Measurements from ENCODE around the gene MAGI1. TPM values are rescaled to one million over a fixed set of nuclear protein-coding genes. Genes with fewer than 3 reads are reported as not detected.
"Not testable (repeated sequence)": the region's sequence is repeated elsewhere in the genome, so short reads cannot be mapped to it uniquely, and the experiment has no call there.

The MAGI1 gene
- polyA plus RNA-seq, 3 donors = not detected

DNA sequence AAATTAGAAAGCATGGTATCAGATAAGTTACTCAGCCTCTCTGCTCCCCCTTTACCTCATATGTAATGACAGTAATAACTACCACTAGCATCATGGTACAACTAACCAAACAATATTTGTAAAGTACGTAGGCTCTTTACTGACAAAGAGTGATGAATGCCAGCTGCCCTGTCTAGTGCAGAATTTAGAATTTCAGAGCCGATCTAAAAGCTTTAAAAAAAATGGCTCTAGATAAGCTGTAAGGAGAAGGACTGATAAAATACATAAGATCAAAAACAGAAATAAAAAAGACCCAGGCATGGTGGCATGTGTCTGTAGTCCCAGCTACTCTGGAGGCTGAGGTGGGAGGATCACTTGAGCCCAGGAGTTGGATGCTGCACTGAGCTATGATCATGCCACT lies 424.1 kb downstream of the MAGI1 start:
- Histone ChIP-seq H3K4me1 (ENCODE audit: control insufficient read depth in 1 of 2, insufficient read depth in 2 of 2, low read length in 2 of 2) (no peaks in the 10 kb centered on the region), H3K4me2 (replicated peaks; ENCODE audit: extremely low read depth, low read length, poor library complexity, severe bottlenecking) (no peak overlapping the region), H3K79me2 (ENCODE audit: insufficient read depth, low read length) (no peaks in the 10 kb centered on the region), H3K9ac (ENCODE audit: insufficient read depth, low read length, poor library complexity, severe bottlenecking) (no peak overlapping the region), H2AFZ (ENCODE audit: insufficient read depth, low read depth, low read length, poor library complexity, severe bottlenecking) (no peak overlapping the region), H4K20me1 (ENCODE audit: insufficient read depth, low read length) (no peaks in the 10 kb centered on the region), H3K4me3 (replicated peaks in 1 of 3; ENCODE audit: low read depth in 2 of 3, low read length in 3 of 3) (no peak overlapping the region), H3K27ac (ENCODE audit: low read depth in 1 of 2, low read length in 2 of 2) (no peak overlapping the region), H3K36me3 (replicated peaks in 1 of 2; ENCODE audit: control insufficient read depth in 1 of 2, insufficient read depth in 2 of 2, low read length in 2 of 2) (no peaks in the 10 kb centered on the region), H3K27me3 (ENCODE audit: control insufficient read depth in 2 of 2, insufficient read depth in 2 of 2, low read length in 2 of 2) (no peaks in the 10 kb centered on the region), H3K9me3 (replicated peaks in 1 of 2; ENCODE audit: control insufficient read depth in 1 of 2, insufficient read depth in 1 of 2, low read length in 2 of 2) (no peaks in the 10 kb centered on the region)
- TF ChIP-seq, protein P1, sequence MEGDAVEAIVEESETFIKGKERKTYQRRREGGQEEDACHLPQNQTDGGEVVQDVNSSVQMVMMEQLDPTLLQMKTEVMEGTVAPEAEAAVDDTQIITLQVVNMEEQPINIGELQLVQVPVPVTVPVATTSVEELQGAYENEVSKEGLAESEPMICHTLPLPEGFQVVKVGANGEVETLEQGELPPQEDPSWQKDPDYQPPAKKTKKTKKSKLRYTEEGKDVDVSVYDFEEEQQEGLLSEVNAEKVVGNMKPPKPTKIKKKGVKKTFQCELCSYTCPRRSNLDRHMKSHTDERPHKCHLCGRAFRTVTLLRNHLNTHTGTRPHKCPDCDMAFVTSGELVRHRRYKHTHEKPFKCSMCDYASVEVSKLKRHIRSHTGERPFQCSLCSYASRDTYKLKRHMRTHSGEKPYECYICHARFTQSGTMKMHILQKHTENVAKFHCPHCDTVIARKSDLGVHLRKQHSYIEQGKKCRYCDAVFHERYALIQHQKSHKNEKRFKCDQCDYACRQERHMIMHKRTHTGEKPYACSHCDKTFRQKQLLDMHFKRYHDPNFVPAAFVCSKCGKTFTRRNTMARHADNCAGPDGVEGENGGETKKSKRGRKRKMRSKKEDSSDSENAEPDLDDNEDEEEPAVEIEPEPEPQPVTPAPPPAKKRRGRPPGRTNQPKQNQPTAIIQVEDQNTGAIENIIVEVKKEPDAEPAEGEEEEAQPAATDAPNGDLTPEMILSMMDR (IDR thresholded peaks at IDR 0.05) = no peak
- peaks cover 0 to 3% (median 0%) of the 10 kb centered on the region in 3 donors for H3K27me3 Mint-ChIP-seq (ENCODE audit: low read depth in 3 of 3)
- no peak overlapping the region for H3K27ac Mint-ChIP-seq
- H3K4me3 Mint-ChIP-seq = no peak overlapping the region
- no peak for DNase-seq
- WGBS (ENCODE audit: insufficient coverage) = no CpG with 5 or more reads among the region's 2 CpGs
- intact Hi-C loops (cut with micrococcal nuclease) = no loop called here
- H3K36me3 Mint-ChIP-seq = no peaks in the 10 kb centered on the region
- no peaks in the 10 kb centered on the region for H3K4me1 Mint-ChIP-seq
- H3K9me3 Mint-ChIP-seq = no peaks in the 10 kb centered on the region

DNA sequence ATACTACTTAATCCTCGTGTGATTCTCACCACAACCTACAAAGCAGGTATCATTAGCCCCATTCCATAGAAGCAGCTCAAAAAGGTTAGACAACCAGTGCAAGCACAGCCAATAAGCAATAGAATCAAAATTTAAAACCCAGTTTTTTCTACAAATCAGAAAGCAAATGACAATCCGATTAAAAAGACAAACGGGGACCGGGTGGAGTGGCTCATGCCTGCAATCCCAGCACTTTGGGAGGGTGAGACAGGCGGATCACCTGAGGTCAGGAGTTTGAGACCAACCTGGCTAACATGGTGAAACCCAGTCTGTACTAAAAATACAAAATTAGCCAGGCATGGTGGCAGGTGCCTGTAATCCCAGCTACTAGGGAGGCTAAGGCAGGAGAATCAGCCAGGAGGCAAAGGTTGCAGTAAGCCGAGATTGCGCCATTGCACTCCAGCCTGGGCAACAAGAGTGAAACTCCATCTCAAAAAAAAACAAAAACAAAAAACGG lies 430.7 kb downstream of the MAGI1 start:
- H3K27ac ChIP-seq (ENCODE audit: low read depth in 1 of 2, low read length in 2 of 2); H3K27ac Mint-ChIP-seq; H3K4me1 Mint-ChIP-seq; H3K27me3 Mint-ChIP-seq (ENCODE audit: low read depth in 3 of 3); H3K9ac ChIP-seq (ENCODE audit: insufficient read depth, low read length, poor library complexity, severe bottlenecking); DNase-seq; H3K4me3 Mint-ChIP-seq; H3K27me3 ChIP-seq (ENCODE audit: control insufficient read depth in 2 of 2, insufficient read depth in 2 of 2, low read length in 2 of 2); H3K79me2 ChIP-seq (ENCODE audit: insufficient read depth, low read length); H2AFZ ChIP-seq (ENCODE audit: insufficient read depth, low read depth, low read length, poor library complexity, severe bottlenecking); H3K36me3 ChIP-seq (replicated peaks in 1 of 2; ENCODE audit: control insufficient read depth in 1 of 2, insufficient read depth in 2 of 2, low read length in 2 of 2); H3K9me3 Mint-ChIP-seq; H3K4me1 ChIP-seq (ENCODE audit: control insufficient read depth in 1 of 2, insufficient read depth in 2 of 2, low read length in 2 of 2); H3K36me3 Mint-ChIP-seq; H3K4me2 ChIP-seq (replicated peaks; ENCODE audit: extremely low read depth, low read length, poor library complexity, severe bottlenecking); H4K20me1 ChIP-seq (ENCODE audit: insufficient read depth, low read length); intact Hi-C loops (cut with micrococcal nuclease); H3K4me3 ChIP-seq (replicated peaks in 1 of 3; ENCODE audit: low read depth in 2 of 3, low read length in 3 of 3); H3K9me3 ChIP-seq (replicated peaks in 1 of 2; ENCODE audit: control insufficient read depth in 1 of 2, insufficient read depth in 1 of 2, low read length in 2 of 2): not testable (repeated sequence)
- 80% methylated on average over 1 of the region's 8 CpGs for WGBS (ENCODE audit: insufficient coverage)

Measured in CD14-positive monocyte (primary cell).